HL-60 (cell line): Measurements from ENCODE around the gene ZRANB1.

Experiments used
- DNase-seq, 2 experiments: peaks; one replicate each; pipeline ENCODE4 v3.0.0-alpha.2; 2010 to 2020; ENCODE audit warnings: low read depth in 1 of 2, low spot score in 1 of 2
- H3K27ac ChIP-seq: fragments of 250-450 bp; sonication (Bioruptor Pico); replicated peaks from 2 replicates; pipeline ENCODE4 v1.5.1; 2020; ENCODE audit warnings: mild to moderate bottlenecking, moderate library complexity
- H3K27me3 ChIP-seq: fragments of 250-450 bp; sonication (Bioruptor Pico); 2 replicates; pipeline ENCODE4 v1.5.1; 2021; ENCODE audit warnings: mild to moderate bottlenecking, moderate library complexity; ENCODE audit not compliant: insufficient read depth, poor library complexity, severe bottlenecking
- H3K4me3 ChIP-seq: replicated peaks from 2 replicates; pipeline ENCODE4 v1.5.1; 2011; ENCODE audit warnings: mild to moderate bottlenecking, control low read depth, low read length; ENCODE audit not compliant: insufficient read depth
- GABPA ChIP-seq: IDR thresholded peaks from 2 replicates; pipeline ENCODE4 v1.6.1; 2012; ENCODE audit warnings: low read depth
- POLR2AphosphoS5 ChIP-seq: IDR thresholded peaks from 2 replicates; pipeline ENCODE4 v1.6.1; 2012; ENCODE audit warnings: low read depth
- SPI1 ChIP-seq: IDR thresholded peaks from 2 replicates; pipeline ENCODE4 v1.6.1; 2012; ENCODE audit warnings: low read depth, mild to moderate bottlenecking, borderline replicate concordance
- TF ChIP-seq, protein P1 (sequence below): IDR thresholded peaks from 2 replicates; pipeline ENCODE4 v1.6.1; 2012; ENCODE audit warnings: low read depth; ENCODE audit not compliant: insufficient replicate concordance
- TF ChIP-seq, protein P2 (sequence below): IDR thresholded peaks from one replicate; pipeline ENCODE4 v1.5.1; 2011; ENCODE audit warnings: low read length, control low read depth, inconsistent platforms; ENCODE audit not compliant: insufficient read depth

ZRANB1 gene

DNA sequence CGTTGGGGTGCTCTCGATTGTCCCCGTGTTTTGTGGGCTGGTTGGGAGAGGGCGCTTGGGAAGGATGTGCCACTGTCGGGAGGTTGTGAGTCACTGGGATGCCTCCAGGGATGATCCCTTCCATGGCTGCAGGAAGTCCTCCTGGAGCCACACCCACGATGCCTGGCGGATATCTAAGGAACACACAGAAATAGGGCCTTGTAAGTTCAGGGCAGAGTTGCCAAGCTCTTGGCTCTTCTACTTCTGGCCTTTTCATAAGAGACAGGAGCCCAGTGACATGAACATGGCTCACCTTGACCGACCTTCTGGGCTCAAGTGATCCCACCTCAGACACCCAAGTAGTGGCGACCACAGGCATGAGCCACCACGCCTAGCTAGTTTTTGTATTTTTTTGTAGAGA lies 47.6 kb downstream of the ZRANB1 start:
- TF ChIP-seq POLR2AphosphoS5 (0 out of 2 replicates have a peak, but pooled peaks have one; percentile 35), GABPA (no peak)
- H3K27ac ChIP-seq = no peak overlapping the region
- no peak overlapping the region for H3K4me3 ChIP-seq
- H3K27me3 ChIP-seq = no peaks in the 10 kb centered on the region
- no peak for DNase-seq

DNA sequence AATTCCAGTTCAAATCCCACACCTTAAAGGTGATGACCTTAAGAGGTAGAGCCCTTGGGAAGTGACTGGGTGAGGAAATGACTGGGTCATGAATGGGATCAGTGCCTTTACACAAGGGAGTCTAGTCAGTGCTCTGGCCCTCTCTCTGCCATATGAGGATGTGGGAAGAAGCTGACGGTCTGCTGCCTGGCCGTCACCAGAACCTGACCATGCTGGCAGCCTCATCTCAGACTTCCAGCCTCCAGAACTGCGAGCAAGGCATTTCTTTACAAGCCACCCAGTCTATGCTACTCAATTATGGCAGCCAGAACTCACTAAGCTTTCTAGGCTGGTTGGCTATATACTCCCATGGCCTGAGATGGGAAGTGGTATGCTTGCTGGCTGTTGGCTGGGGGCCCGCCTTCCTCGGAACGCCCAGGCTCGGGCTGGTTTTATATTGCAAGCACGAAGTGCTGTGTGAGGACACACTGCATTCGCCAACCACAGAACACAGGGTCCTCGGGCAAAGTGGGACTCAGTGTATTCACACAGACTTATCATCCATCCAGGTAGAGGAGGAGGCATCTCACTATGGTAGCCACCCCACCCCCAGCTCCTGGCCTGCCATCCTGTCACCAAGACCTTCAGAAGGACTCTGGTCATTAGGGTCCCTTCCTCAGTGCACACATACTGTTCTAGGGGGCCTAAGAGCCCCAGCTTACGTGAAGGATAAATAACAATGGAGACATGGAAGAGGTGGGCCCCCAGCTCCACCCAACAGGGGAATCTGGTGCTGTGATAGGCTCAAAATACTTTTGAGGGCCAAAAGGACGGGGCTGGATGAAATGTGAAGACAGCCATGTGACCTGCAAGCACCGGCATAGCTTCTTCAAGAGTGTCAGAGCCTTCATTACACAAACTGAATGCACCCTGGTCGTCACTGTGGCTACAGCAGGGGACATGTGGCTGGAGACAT lies 49.0 kb downstream of the ZRANB1 start:
- TF ChIP-seq, protein P1, sequence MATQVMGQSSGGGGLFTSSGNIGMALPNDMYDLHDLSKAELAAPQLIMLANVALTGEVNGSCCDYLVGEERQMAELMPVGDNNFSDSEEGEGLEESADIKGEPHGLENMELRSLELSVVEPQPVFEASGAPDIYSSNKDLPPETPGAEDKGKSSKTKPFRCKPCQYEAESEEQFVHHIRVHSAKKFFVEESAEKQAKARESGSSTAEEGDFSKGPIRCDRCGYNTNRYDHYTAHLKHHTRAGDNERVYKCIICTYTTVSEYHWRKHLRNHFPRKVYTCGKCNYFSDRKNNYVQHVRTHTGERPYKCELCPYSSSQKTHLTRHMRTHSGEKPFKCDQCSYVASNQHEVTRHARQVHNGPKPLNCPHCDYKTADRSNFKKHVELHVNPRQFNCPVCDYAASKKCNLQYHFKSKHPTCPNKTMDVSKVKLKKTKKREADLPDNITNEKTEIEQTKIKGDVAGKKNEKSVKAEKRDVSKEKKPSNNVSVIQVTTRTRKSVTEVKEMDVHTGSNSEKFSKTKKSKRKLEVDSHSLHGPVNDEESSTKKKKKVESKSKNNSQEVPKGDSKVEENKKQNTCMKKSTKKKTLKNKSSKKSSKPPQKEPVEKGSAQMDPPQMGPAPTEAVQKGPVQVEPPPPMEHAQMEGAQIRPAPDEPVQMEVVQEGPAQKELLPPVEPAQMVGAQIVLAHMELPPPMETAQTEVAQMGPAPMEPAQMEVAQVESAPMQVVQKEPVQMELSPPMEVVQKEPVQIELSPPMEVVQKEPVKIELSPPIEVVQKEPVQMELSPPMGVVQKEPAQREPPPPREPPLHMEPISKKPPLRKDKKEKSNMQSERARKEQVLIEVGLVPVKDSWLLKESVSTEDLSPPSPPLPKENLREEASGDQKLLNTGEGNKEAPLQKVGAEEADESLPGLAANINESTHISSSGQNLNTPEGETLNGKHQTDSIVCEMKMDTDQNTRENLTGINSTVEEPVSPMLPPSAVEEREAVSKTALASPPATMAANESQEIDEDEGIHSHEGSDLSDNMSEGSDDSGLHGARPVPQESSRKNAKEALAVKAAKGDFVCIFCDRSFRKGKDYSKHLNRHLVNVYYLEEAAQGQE = no peak
- peak; percentile 44 for TF ChIP-seq POLR2AphosphoS5
- H3K27me3 ChIP-seq = no peaks in the 10 kb centered on the region
- no peak for DNase-seq
- no peak overlapping the region for H3K27ac ChIP-seq
- H3K4me3 ChIP-seq = no peak overlapping the region

DNA sequence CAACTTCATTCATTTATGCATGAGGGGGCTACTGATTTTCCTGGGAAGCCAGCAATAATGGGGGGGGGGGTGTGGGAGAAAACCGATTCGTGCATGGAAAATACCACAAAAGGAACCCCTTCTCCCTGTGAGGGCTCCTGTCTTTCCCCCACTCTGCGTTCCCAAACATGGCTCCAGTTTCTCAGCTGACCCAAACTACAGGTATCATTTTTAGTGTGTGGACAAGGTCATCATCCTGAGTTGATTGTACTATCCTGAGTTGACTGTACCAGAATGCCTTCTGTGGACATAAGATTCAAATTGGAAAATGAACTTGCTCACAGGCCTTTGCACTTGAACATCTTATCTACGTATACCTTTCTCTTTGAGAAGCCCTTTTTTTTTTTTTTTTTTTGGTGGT lies 49.9 kb downstream of the ZRANB1 start:
- no peak overlapping the region for H3K27ac ChIP-seq
- no peak for TF ChIP-seq POLR2AphosphoS5
- no peak for TF ChIP-seq GABPA
- TF ChIP-seq, protein P1 = no peak
- TF ChIP-seq, protein P2, sequence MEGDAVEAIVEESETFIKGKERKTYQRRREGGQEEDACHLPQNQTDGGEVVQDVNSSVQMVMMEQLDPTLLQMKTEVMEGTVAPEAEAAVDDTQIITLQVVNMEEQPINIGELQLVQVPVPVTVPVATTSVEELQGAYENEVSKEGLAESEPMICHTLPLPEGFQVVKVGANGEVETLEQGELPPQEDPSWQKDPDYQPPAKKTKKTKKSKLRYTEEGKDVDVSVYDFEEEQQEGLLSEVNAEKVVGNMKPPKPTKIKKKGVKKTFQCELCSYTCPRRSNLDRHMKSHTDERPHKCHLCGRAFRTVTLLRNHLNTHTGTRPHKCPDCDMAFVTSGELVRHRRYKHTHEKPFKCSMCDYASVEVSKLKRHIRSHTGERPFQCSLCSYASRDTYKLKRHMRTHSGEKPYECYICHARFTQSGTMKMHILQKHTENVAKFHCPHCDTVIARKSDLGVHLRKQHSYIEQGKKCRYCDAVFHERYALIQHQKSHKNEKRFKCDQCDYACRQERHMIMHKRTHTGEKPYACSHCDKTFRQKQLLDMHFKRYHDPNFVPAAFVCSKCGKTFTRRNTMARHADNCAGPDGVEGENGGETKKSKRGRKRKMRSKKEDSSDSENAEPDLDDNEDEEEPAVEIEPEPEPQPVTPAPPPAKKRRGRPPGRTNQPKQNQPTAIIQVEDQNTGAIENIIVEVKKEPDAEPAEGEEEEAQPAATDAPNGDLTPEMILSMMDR = no peak
- TF ChIP-seq SPI1 = no peak
- H3K4me3 ChIP-seq = no peak overlapping the region
- no peak for DNase-seq
- H3K27me3 ChIP-seq = no peaks in the 10 kb centered on the region

DNA sequence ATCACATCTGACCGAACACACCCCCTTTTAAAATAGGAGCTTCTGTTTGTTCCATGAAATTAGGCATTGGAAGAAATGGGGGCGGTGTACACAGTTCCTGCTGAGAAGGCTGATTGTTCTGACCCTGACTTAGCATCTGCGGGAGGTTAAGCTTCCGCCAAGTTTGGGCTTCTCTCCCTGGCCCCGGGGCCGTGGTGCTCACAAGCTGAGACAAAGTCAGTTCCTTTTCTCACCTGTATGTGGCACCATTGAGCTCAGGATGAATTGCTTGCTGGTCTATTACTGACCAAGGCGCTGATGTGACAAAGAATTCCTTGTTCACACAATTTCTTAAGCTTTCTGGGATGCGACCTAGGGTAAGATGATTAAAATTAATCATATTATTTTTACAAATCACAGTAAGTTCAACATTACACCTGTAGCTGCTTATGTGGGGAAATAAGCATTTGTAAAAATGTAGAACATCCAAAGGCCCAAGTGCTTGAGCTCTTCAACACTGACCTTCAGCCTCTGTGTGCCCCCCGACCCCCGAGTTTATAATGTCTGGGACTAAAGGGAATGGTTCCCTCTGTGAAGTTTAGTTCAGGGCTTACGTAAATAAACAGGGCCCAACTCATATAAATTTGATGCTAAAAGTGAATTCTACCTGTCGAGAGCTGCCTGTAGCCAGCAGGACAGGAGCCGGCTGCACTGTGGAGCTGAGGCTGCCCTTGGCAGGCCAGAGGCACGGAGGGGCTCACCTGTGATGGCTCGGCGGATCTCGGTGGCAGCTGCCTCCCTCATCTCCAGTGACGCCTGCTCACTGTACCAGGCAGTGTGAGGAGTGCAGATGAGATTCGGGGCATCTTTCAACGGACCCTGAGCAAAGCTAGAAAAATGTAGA lies 50.8 kb downstream of the ZRANB1 start:
- H3K4me3 ChIP-seq = no peak overlapping the region
- TF ChIP-seq POLR2AphosphoS5 (no peak), SPI1 (peak; percentile 12; the same call in 1 of the 2 replicates)
- DNase-seq = peak; percentile 29 to 63
- H3K27me3 ChIP-seq = no peaks in the 10 kb centered on the region
- no peak overlapping the region for H3K27ac ChIP-seq

DNA sequence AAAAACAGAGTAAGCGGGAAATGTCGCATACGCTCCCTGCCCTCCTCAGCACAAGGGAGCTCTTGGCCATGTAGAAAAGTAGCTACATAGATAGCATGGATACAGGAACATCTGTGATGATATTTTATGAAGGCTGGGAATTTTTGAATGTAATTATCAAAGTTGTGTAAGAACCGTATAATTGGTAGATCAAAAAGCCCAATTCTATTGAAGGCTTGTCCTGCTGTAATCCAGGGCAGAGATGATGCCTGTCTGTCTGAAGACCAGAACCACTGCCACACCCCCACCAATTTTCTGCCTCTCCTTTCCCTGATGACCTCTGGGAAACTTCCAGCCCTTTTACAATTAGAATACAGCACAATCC lies 51.4 kb downstream of the ZRANB1 start:
- H3K27ac ChIP-seq = no peak overlapping the region
- no peaks in the 10 kb centered on the region for H3K27me3 ChIP-seq
- H3K4me3 ChIP-seq = no peak overlapping the region
- no peak for DNase-seq
- TF ChIP-seq SPI1 (no peak), GABPA (no peak)
